CD4-positive, alpha-beta T cell treated with Interleukin-12 subunit alpha and Interleukin-12 subunit beta, for 1 hour (primary cell): ENCODE data around the gene GMDS.

Experiments used
- DNase-seq: peaks from one replicate; pipeline ENCODE4 v3.0.0-alpha.2; 2020

GMDS gene

DNA sequence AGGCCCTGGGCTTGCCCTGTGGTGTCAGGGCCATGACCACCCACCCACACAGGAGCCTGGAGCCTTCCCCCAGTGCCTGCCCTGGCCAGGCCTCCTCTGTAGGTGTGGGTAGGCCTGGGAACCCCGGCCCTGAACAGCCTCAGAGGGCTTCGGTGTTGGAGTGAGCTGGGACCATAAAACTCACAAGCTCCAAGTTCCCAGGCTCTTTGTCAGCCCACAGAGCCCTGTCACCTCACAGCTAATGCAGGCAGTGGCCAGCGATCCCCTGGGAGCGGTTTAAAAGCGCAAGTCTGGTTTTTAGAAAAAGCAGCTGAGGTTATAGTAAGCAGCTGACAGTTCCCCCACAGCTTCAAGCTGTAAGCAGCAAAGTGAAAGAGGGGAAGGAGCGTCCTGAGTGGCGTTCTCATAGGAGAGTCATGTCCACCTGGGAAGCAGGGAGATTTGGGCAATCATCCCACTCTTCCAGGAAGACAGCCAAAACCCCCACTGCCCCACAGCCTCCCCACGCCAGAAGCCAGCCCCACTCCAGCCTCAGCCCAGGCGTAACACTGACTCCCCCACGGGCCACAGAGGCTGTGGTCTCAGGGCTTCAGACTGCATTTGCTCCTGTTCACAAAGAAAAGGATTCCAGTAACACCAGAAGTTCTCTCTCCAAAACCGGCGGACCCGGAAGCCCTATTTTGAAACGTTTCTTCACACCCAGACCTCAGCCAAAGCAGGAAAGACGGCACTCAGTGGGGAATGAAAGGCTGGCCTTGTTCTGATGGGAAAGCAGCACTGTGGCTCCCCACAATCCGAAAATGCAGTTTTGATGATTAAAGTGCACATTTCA is 670.0 kb downstream of the GMDS start:
- no peak for DNase-seq

DNA sequence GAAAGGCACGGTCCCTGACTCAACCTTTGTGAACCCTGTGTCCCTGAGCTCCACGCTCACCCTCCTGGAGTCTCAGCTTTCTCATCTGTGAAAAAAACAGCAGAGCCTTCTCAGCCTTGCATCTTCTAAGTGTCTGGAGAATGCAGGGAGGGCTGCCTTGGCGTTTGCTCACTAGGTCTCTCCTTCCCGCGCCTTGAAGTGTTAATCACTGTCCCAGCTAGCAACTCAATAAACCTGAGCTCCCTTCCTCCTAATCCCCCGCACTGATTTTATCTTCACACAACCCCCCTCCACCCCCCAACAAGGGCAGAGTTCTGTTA is 670.6 kb downstream of the GMDS start:
- no peak for DNase-seq

DNA sequence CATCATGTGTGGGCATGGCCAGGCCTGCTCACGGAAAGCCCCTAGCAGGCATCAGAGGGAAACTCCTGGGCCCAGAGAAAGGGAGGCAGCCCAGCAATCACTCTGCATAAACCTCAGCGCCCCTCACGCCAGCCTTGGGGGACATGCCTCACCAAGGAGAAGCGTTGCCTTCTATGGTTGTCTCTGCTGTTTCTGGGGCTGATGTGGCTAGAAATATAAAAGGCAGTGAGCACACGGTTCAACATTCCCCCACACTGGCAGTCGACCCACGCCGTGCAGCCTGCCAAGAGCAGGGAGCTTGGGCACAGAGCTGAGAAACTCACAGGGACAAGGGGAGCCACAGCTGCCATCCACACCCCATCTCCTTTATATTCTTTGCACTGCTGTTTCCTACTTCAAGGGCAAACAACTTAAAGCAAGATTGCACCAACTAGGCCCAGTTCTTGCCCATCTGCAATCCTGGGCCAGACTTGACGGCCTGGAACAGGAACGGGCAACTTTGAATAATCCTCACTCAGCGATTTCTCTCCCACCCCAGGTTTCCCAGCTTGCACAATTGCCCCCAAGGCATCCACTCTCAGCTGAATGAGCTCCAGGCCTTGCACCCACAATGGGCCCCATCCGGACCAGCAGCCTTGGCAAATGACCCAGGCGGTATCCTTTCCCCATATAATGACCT is 671.2 kb downstream of the GMDS start:
- DNase-seq: no peak
